IMR-90 (cell line): ENCODE results near the gene DHX15. TPM values are rescaled to one million over a fixed set of nuclear protein-coding genes. Genes with fewer than 3 reads are reported as not detected.

ENCODE experiments used
- ATAC-seq: fragments of 200-7000 bp; cut with Tn5 transposase; 2 replicates; pipeline ENCODE4 v1.9.1; 2020; ENCODE audit warnings: low read depth, mild to moderate bottlenecking, moderate library complexity
- BruUV-seq: library from RNA; stranded (reverse); fragments of 400-500 nt; replicated peaks from 2 replicates; lab custom pipeline; 2021; lab: Mats Ljungman, UMichigan
- CTCF ChIA-PET: fragments of 300-600 bp; formaldehyde crosslinking; extraction: SDS; loops from one replicate; lab custom pipeline; 2021; ENCODE audit warnings: antibody characterized with exemption; lab: Yijun Ruan, JAX
- POLR2A ChIA-PET: fragments of 300-600 bp; sonication (Branson Sonifier 250); formaldehyde crosslinking; loops from one replicate; lab custom pipeline; 2022; ENCODE audit warnings: antibody characterized with exemption; ENCODE audit not compliant: unreplicated experiment; lab: Charles Lee
- DNase-seq: peaks from one replicate; pipeline ENCODE4 v3.0.0; 2013
- H2AFZ ChIP-seq: replicated peaks from 2 replicates; pipeline ENCODE3; 2013; ENCODE audit warnings: low read length, mild to moderate bottlenecking; ENCODE audit not compliant: poor library complexity
- H2AK5ac ChIP-seq: 2 replicates; pipeline ENCODE4 v1.6.1; 2013; ENCODE audit warnings: low read depth, low read length, inconsistent platforms
- H2AK9ac ChIP-seq: replicated peaks from 2 replicates; pipeline ENCODE3; 2013; ENCODE audit warnings: mild to moderate bottlenecking, low read depth, low read length, moderate library complexity; ENCODE audit not compliant: poor library complexity
- H2BK120ac ChIP-seq: 2 replicates; pipeline ENCODE4 v1.6.1; 2013; ENCODE audit warnings: low read depth, low read length, inconsistent platforms
- H2BK15ac ChIP-seq: 3 replicates; pipeline ENCODE4 v1.6.1; 2013; ENCODE audit warnings: low read depth, low read length, inconsistent platforms
- H2BK20ac ChIP-seq: 2 replicates; pipeline ENCODE4 v1.6.1; 2013; ENCODE audit warnings: low read depth, mild to moderate bottlenecking, inconsistent platforms, low read length, moderate library complexity
- H2BK5ac ChIP-seq: 2 replicates; pipeline ENCODE4 v1.6.1; 2013; ENCODE audit warnings: mild to moderate bottlenecking, low read depth, low read length, inconsistent platforms; ENCODE audit not compliant: poor library complexity, severe bottlenecking
- H3K14ac ChIP-seq: replicated peaks from 2 replicates; pipeline ENCODE4 v1.6.1; 2013; ENCODE audit warnings: low read depth, low read length, inconsistent platforms
- H3K18ac ChIP-seq: 2 replicates; pipeline ENCODE4 v1.6.1; 2013; ENCODE audit warnings: low read depth, low read length, control low read depth
- H3K23ac ChIP-seq: 2 replicates; pipeline ENCODE4 v1.6.1; 2013; ENCODE audit warnings: low read depth, low read length, inconsistent platforms
- H3K27ac ChIP-seq: 2 replicates; pipeline ENCODE4 v1.5.1; 2013; ENCODE audit warnings: mild to moderate bottlenecking, control low read depth, low read length; ENCODE audit not compliant: insufficient read depth
- H3K27me3 ChIP-seq: 2 replicates; pipeline ENCODE4 v1.6.1; 2013; ENCODE audit warnings: low read length; ENCODE audit not compliant: control insufficient read depth, insufficient read depth
- H3K36me3 ChIP-seq: 2 replicates; pipeline ENCODE4 v1.6.1; 2013; ENCODE audit warnings: low read length, mixed read lengths; ENCODE audit not compliant: control insufficient read depth, insufficient read depth
- H3K4ac ChIP-seq: 2 replicates; pipeline ENCODE4 v1.6.1; 2013; ENCODE audit warnings: low read depth, low read length, inconsistent platforms
- H3K4me1 ChIP-seq: 2 replicates; pipeline ENCODE4 v1.6.1; 2013; ENCODE audit warnings: low read length, mixed read lengths; ENCODE audit not compliant: control insufficient read depth, insufficient read depth
- H3K4me2 ChIP-seq: 2 replicates; pipeline ENCODE4 v1.6.1; 2013; ENCODE audit warnings: low read depth, mild to moderate bottlenecking, control low read depth, low read length, moderate library complexity
- H3K4me3 ChIP-seq: 2 replicates; pipeline ENCODE4 v1.5.1; 2013; ENCODE audit warnings: low read depth, mild to moderate bottlenecking, control low read depth, low read length, moderate library complexity; ENCODE audit not compliant: insufficient read depth
- H3K56ac ChIP-seq: 2 replicates; pipeline ENCODE4 v1.6.1; 2013; ENCODE audit warnings: low read length, inconsistent platforms; ENCODE audit not compliant: insufficient read depth; ENCODE audit errors: extremely low read depth
- H3K79me1 ChIP-seq, 2 experiments: 2 replicates each; pipeline ENCODE4 v1.6.1; 2013; ENCODE audit warnings: low read length in 2 of 2, inconsistent platforms in 1 of 2, low read depth in 1 of 2
- H3K9ac ChIP-seq: 2 replicates; pipeline ENCODE4 v1.6.1; 2013; ENCODE audit warnings: low read depth, low read length, control low read depth
- H3K9me1 ChIP-seq: 2 replicates; pipeline ENCODE4 v1.6.1; 2013; ENCODE audit warnings: low read length, inconsistent platforms; ENCODE audit not compliant: insufficient read depth
- H3K9me3 ChIP-seq: 2 replicates; pipeline ENCODE4 v1.6.1; 2013; ENCODE audit warnings: low read length; ENCODE audit not compliant: control insufficient read depth, insufficient read depth
- H4K20me1 ChIP-seq: 2 replicates; pipeline ENCODE4 v1.6.1; 2013; ENCODE audit warnings: low read length, inconsistent platforms; ENCODE audit not compliant: insufficient read depth
- H4K5ac ChIP-seq: 2 replicates; pipeline ENCODE4 v1.6.1; 2013; ENCODE audit warnings: mild to moderate bottlenecking, low read depth, low read length, control low read depth
- H4K8ac ChIP-seq, 2 experiments: 2 replicates each; pipeline ENCODE4 v1.6.1; 2013; ENCODE audit warnings: low read depth in 2 of 2, low read length in 2 of 2, control low read depth in 1 of 2, inconsistent platforms in 1 of 2
- H4K91ac ChIP-seq: 2 replicates; pipeline ENCODE4 v1.6.1; 2013; ENCODE audit warnings: low read depth, low read length, inconsistent platforms; ENCODE audit not compliant: insufficient read depth
- BHLHE40 ChIP-seq: fragments of 150-350 bp; IDR thresholded peaks from 2 replicates; pipeline ENCODE4 v1.6.1; 2016; ENCODE audit warnings: mild to moderate bottlenecking, low read depth, low read length
- CEBPB ChIP-seq: IDR thresholded peaks from 2 replicates; pipeline ENCODE4 v1.6.1; 2012; ENCODE audit warnings: low read depth, low read length, improper control_type of control experiment
- CHD1 ChIP-seq: IDR thresholded peaks from 2 replicates; pipeline ENCODE4 v1.6.1; 2012; ENCODE audit warnings: low read depth, low read length, improper control_type of control experiment
- FOS ChIP-seq: fragments of 150-350 bp; IDR thresholded peaks from 2 replicates; pipeline ENCODE4 v1.6.1; 2016; ENCODE audit warnings: low read depth, low read length
- MAZ ChIP-seq: IDR thresholded peaks from 2 replicates; pipeline ENCODE4 v1.6.1; 2012; ENCODE audit warnings: low read depth, mild to moderate bottlenecking, low read length, improper control_type of control experiment, moderate library complexity, borderline replicate concordance
- MXI1 ChIP-seq: IDR thresholded peaks from 2 replicates; pipeline ENCODE4 v1.6.1; 2012; ENCODE audit warnings: low read depth, mild to moderate bottlenecking, low read length, moderate library complexity, borderline replicate concordance
- NFE2L2 ChIP-seq: fragments of 150-350 bp; IDR thresholded peaks from 2 replicates; pipeline ENCODE4 v1.6.1; 2016; ENCODE audit warnings: low read depth, mild to moderate bottlenecking, low read length
- POLR2A ChIP-seq: IDR thresholded peaks from 2 replicates; pipeline ENCODE4 v1.6.1; 2012; ENCODE audit warnings: mild to moderate bottlenecking, low read depth, low read length
- RAD21 ChIP-seq: IDR thresholded peaks from 2 replicates; pipeline ENCODE4 v1.6.1; 2012; ENCODE audit warnings: low read length, improper control_type of control experiment
- RCOR1 ChIP-seq: IDR thresholded peaks from 2 replicates; pipeline ENCODE4 v1.6.1; 2012; ENCODE audit warnings: mild to moderate bottlenecking, low read length, improper control_type of control experiment; ENCODE audit not compliant: insufficient replicate concordance
- RFX5 ChIP-seq: IDR thresholded peaks from 2 replicates; pipeline ENCODE4 v1.8.0; 2012; ENCODE audit warnings: low read depth, mild to moderate bottlenecking, low read length, moderate library complexity
- SMC3 ChIP-seq: fragments of 150-350 bp; IDR thresholded peaks from 2 replicates; pipeline ENCODE4 v1.6.1; 2016; ENCODE audit warnings: low read depth, mild to moderate bottlenecking, antibody characterized with exemption, low read length, moderate library complexity
- WGBS, 2 experiments: methylation state at CpG; one replicate each; pipeline versions ENCODE4 v1.1.5 to v1.1.7; 2013; ENCODE audit warnings: missing lambda C conversion rate in 2 of 2; ENCODE audit not compliant: insufficient read length in 1 of 2; ENCODE audit errors: extremely low coverage in 2 of 2; 5-methylcytosine and 5-hydroxymethylcytosine counted together
- dilution Hi-C: fragments of 300-500 bp; cut with HindIII; formaldehyde crosslinking; loops from one replicate; pipeline ENCODE4 v1.14.3; 2018; ENCODE audit warnings: low sequenced_read_pairs; ENCODE audit not compliant: unreplicated experiment
- in situ Hi-C: fragments of 300-500 bp; cut with MboI; formaldehyde crosslinking; loops from 3 replicates; pipeline ENCODE4 v1.14.3; 2019; ENCODE audit warnings: low sequenced_read_pairs, inconsistent platforms, mixed read lengths
- intact Hi-C: fragments of 100-400 bp; cut with micrococcal nuclease; formaldehyde crosslinking; loops from 2 replicates; pipeline ENCODE4 v1.10.0; 2022
- polyA plus RNA-seq, 3 experiments: library from polyadenylated mRNA; depleted of rRNA; stranded (reverse); fragments of >200 nt; gene quantifications; 2 replicates each; pipeline ENCODE4 v1.2.3, GENCODE V29; 2012; ENCODE audit warnings: low replicate concordance in 1 of 3
- total RNA-seq: library from RNA; depleted of rRNA; stranded (reverse); fragments of >200 nt; gene quantifications from 2 replicates; pipeline ENCODE4 v1.2.3, GENCODE V29; 2012
- TF ChIP-seq, protein P1 (sequence below): fragments of 150-350 bp; IDR thresholded peaks from 2 replicates; pipeline ENCODE4 v1.6.1; 2016; ENCODE audit warnings: low read depth, mild to moderate bottlenecking, low read length, moderate library complexity, borderline replicate concordance
- TF ChIP-seq, protein P2 (sequence below): conservative IDR thresholded peaks from 2 replicates; pipeline ENCODE4 v1.5.1; 2012; ENCODE audit warnings: mild to moderate bottlenecking, low read depth, low read length, improper control_type of control experiment
- TF ChIP-seq, protein P3 (sequence below): fragments of 150-350 bp; IDR thresholded peaks from 2 replicates; pipeline ENCODE4 v1.6.1; 2017; ENCODE audit warnings: mild to moderate bottlenecking, antibody characterized with exemption, low read length, low read depth

DHX15 gene
- total and polyA plus RNA-seq, 2 of the 4 experiments (the other 2 are of a cell fraction): 97.9 to 172 TPM

DNA sequence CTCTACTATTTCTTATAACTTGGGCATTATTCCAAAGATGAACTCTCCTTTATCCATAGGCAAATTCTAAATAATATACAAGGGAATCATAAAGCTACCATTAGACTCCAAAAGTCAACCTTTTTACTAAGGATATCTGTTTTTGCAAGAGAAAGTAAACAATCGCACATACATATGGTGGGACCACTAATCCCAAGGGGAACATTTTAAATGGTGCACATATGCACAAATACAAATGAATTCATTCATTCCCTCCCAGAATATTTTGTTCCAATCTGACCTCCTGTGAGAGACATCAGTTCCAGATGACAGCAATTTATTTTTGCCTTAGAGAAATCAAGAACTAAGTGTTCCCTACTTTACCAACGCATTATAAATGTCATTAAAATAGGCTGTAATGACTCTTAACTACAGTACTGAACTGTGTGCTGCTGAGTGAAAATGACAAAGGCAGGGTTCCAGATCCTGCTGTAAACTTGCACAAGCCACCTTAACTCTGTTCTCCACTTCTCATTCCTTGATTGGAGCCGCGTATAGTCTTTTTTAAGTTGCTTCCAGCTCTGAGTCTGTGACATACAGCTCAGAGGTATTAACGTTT lies 2.0 kb downstream of the DHX15 start:
- Histone ChIP-seq H3K4me1 (peaks cover 8% of the 10 kb centered on the region), H3K4me3 (peak overlapping the region; percentile 89), H2BK15ac (no peak overlapping the region), H3K18ac (no peak overlapping the region), H4K5ac (no peak overlapping the region), H4K91ac (no peak overlapping the region), H3K56ac (no peak overlapping the region), H2AK9ac (no peak overlapping the region), H3K9me3 (no peaks in the 10 kb centered on the region), H3K4ac (no peak overlapping the region), H3K36me3 (peaks cover 6% of the 10 kb centered on the region), H2BK20ac (no peak overlapping the region), H3K4me2 (peak overlapping the region; percentile 100), H3K14ac (no peak overlapping the region), H3K9ac (peak overlapping the region; percentile 80; the same call in 1 of the 2 replicates), H4K8ac (no peak overlapping the region), H3K79me1 (peaks cover 0 to 21% of the 10 kb centered on the region in 2 experiments; a peak in 1 of 4 replicates), H2BK5ac (peak overlapping the region; percentile 5), H3K23ac (peak overlapping the region; percentile 34; the same call in 1 of the 2 replicates), H2AFZ (no peak overlapping the region), H3K27me3 (no peaks in the 10 kb centered on the region), H2AK5ac (no peak overlapping the region), H3K9me1 (peaks cover 4% of the 10 kb centered on the region; the same call in 1 of the 2 replicates), H3K27ac (no peak overlapping the region), H2BK120ac (no peak overlapping the region), H4K20me1 (peaks cover 65% of the 10 kb centered on the region)
- no TSS peak for BruUV-seq
- DNase-seq: no peak
- CTCF ChIA-PET: interaction anchor here (0.5 to 0.9 kb wide), 2 partner anchors 21 to 212 kb away, joined by 3 read pairs; no protein-coding TSS in a partner anchor
- in situ Hi-C loops: no loop called here
- 50% methylated on average over 1 of the region's 5 CpGs; no CpG with 5 or more reads in 1 of the 2 experiments for WGBS, 2 experiments
- intact Hi-C loops: loop anchor here (2.0 to 5.0 kb wide), 4 partner anchors 80 to 330 kb away; partner anchors contain the start of gene CCDC149
- no peak for ATAC-seq
- POLR2A ChIA-PET: interaction anchor here (0.5 kb wide), 1 partner anchor 33 kb away, joined by 3 read pairs; no protein-coding TSS in a partner anchor
- dilution Hi-C loops: no loop called here
- TF ChIP-seq BHLHE40 (no peak), FOS (no peak), CEBPB (no peak), POLR2A (no peak), RFX5 (no peak), CHD1 (no peak), RCOR1 (no peak), MXI1 (no peak), RAD21 (no peak), SMC3 (no peak), NFE2L2 (no peak), MAZ (no peak)
- TF ChIP-seq, protein P1, sequence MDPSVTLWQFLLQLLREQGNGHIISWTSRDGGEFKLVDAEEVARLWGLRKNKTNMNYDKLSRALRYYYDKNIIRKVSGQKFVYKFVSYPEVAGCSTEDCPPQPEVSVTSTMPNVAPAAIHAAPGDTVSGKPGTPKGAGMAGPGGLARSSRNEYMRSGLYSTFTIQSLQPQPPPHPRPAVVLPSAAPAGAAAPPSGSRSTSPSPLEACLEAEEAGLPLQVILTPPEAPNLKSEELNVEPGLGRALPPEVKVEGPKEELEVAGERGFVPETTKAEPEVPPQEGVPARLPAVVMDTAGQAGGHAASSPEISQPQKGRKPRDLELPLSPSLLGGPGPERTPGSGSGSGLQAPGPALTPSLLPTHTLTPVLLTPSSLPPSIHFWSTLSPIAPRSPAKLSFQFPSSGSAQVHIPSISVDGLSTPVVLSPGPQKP: no peak
- TF ChIP-seq, protein P2, sequence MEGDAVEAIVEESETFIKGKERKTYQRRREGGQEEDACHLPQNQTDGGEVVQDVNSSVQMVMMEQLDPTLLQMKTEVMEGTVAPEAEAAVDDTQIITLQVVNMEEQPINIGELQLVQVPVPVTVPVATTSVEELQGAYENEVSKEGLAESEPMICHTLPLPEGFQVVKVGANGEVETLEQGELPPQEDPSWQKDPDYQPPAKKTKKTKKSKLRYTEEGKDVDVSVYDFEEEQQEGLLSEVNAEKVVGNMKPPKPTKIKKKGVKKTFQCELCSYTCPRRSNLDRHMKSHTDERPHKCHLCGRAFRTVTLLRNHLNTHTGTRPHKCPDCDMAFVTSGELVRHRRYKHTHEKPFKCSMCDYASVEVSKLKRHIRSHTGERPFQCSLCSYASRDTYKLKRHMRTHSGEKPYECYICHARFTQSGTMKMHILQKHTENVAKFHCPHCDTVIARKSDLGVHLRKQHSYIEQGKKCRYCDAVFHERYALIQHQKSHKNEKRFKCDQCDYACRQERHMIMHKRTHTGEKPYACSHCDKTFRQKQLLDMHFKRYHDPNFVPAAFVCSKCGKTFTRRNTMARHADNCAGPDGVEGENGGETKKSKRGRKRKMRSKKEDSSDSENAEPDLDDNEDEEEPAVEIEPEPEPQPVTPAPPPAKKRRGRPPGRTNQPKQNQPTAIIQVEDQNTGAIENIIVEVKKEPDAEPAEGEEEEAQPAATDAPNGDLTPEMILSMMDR: no peak
- TF ChIP-seq, protein P3, sequence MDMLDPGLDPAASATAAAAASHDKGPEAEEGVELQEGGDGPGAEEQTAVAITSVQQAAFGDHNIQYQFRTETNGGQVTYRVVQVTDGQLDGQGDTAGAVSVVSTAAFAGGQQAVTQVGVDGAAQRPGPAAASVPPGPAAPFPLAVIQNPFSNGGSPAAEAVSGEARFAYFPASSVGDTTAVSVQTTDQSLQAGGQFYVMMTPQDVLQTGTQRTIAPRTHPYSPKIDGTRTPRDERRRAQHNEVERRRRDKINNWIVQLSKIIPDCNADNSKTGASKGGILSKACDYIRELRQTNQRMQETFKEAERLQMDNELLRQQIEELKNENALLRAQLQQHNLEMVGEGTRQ: no peak
